OCI-LY7 (cell line): ENCODE data around the gene WNT5A. TPM values are rescaled to one million over a fixed set of nuclear protein-coding genes. Genes with fewer than 3 reads are reported as not detected.

Experiments used
- BruUV-seq: library from RNA; stranded (reverse); fragments of 400-500 nt; replicated peaks from 2 replicates; lab custom pipeline; 2021; lab: Mats Ljungman, UMichigan
- CTCF ChIA-PET: fragments of 300-600 bp; sonication (Branson Sonifier 250); formaldehyde crosslinking; loops from one replicate; lab custom pipeline; 2022; ENCODE audit warnings: antibody characterized with exemption; ENCODE audit not compliant: unreplicated experiment; lab: Charles Lee
- POLR2A ChIA-PET: fragments of 300-600 bp; sonication (Branson Sonifier 250); formaldehyde crosslinking; loops from one replicate; lab custom pipeline; 2022; ENCODE audit warnings: antibody characterized with exemption; lab: Charles Lee
- DNase-seq: peaks from one replicate; pipeline ENCODE4 v3.0.0-alpha.2; 2015; ENCODE audit warnings: low spot score
- H2AFZ ChIP-seq: fragments of 200-600 bp; sonication (generic), shearing (Covaris generic); 2 replicates; pipeline ENCODE4 v1.6.1; 2014; ENCODE audit warnings: mild to moderate bottlenecking, antibody characterized with exemption, low read length, moderate library complexity
- H3K27ac ChIP-seq: fragments of 200-600 bp; sonication (generic); 2 replicates; pipeline ENCODE4 v1.5.1; 2014; ENCODE audit warnings: mixed run types, low read depth, mild to moderate bottlenecking, moderate library complexity, low read length, inconsistent platforms; ENCODE audit not compliant: poor library complexity, severe bottlenecking
- H3K36me3 ChIP-seq: fragments of 200-600 bp; sonication (generic); 2 replicates; pipeline ENCODE4 v1.6.1; 2014; ENCODE audit warnings: mild to moderate bottlenecking, antibody characterized with exemption, low read length, moderate library complexity, mixed read lengths; ENCODE audit not compliant: insufficient read depth
- H3K4me1 ChIP-seq: fragments of 200-600 bp; sonication (generic); 2 replicates; pipeline ENCODE4 v1.5.1; 2014; ENCODE audit warnings: mild to moderate bottlenecking, low read length; ENCODE audit not compliant: insufficient read depth, poor library complexity, severe bottlenecking
- H3K4me2 ChIP-seq: fragments of 200-600 bp; sonication (generic); 2 replicates; pipeline ENCODE4 v1.6.1; 2014; ENCODE audit warnings: mild to moderate bottlenecking, low read length
- H3K4me3 ChIP-seq: fragments of 200-600 bp; sonication (generic); 2 replicates; pipeline ENCODE4 v1.5.1; 2014; ENCODE audit warnings: mild to moderate bottlenecking, low read depth, low read length; ENCODE audit not compliant: poor library complexity, severe bottlenecking
- H3K79me2 ChIP-seq: fragments of 200-600 bp; sonication (generic); 2 replicates; pipeline ENCODE4 v1.6.1; 2016; ENCODE audit warnings: low read depth, mild to moderate bottlenecking, low read length, moderate library complexity, mixed read lengths; ENCODE audit not compliant: insufficient read depth
- H3K9me2 ChIP-seq: fragments of 200-600 bp; sonication (generic); 2 replicates; pipeline ENCODE4 v1.6.1; 2016; ENCODE audit warnings: mild to moderate bottlenecking, low read length, mixed read lengths; ENCODE audit not compliant: insufficient read depth
- H3K9me3 ChIP-seq: fragments of 200-600 bp; sonication (generic); 2 replicates; pipeline ENCODE4 v1.6.1; 2014; ENCODE audit warnings: mild to moderate bottlenecking, mixed run types, low read length, mixed read lengths
- H4K20me1 ChIP-seq: fragments of 200-600 bp; sonication (generic); 2 replicates; pipeline ENCODE4 v1.6.1; 2014; ENCODE audit warnings: mild to moderate bottlenecking, antibody characterized with exemption, low read length, moderate library complexity, mixed read lengths; ENCODE audit not compliant: insufficient read depth
- EZH2phosphoT487 ChIP-seq: fragments of 200-600 bp; sonication (generic); IDR thresholded peaks from 2 replicates; pipeline ENCODE4 v1.6.1; 2018; ENCODE audit warnings: low read depth, borderline replicate concordance, mild to moderate bottlenecking, mixed run types, antibody characterized with exemption, low read length, moderate library complexity, mixed read lengths
- intact Hi-C: fragments of 100-400 bp; cut with micrococcal nuclease; formaldehyde crosslinking; loops from one replicate; pipeline ENCODE4 v1.10.0; 2022; ENCODE audit not compliant: unreplicated experiment
- total RNA-seq, 2 experiments: library from RNA; depleted of rRNA in 1 of 2; stranded (reverse); fragments of >200 nt in 1 of 2; shearing (Covaris generic) in 1 of 2; gene quantifications; 2 replicates each; pipeline ENCODE4 v1.2.3, GENCODE V29; 2014 to 2022
- TF ChIP-seq, protein P1 (sequence below): fragments of 200-600 bp; sonication (generic); conservative IDR thresholded peaks from 2 replicates; pipeline ENCODE4 v1.5.1; 2014; ENCODE audit warnings: mild to moderate bottlenecking, antibody characterized with exemption, low read length, moderate library complexity, mixed read lengths

WNT5A gene
- total RNA-seq, 2 experiments from 2014 or later, result 4.6 to 18.1 TPM

DNA sequence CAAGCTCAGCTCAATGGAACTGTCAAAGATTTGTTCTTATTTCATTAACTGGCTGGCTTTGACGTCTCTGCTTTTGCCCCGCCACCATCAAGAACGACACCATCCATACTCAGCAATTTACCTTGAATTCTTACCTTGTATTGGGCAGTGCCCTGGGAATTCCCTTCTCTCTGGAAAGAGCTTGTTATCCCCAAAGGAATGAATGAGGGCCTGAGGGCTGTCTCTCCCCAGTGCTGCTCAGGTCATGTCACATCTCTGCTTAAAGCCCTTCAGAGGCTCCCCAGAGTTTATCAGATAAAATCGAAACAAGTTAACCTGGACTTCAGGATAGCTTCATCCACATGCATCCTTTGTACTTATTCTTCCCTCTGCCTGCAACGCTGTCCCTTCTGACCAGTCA, 5.9 kb upstream of the WNT5A start:
- Histone ChIP-seq H3K27ac (no peak overlapping the region), H2AFZ (no peak overlapping the region), H3K36me3 (no peaks in the 10 kb centered on the region), H3K4me3 (no peak overlapping the region), H3K4me1 (peaks cover 13% of the 10 kb centered on the region), H4K20me1 (no peaks in the 10 kb centered on the region), H3K9me2 (no peaks in the 10 kb centered on the region), H3K4me2 (no peak overlapping the region), H3K79me2 (no peaks in the 10 kb centered on the region), H3K9me3 (no peaks in the 10 kb centered on the region)
- ChIA-PET CTCF (no interaction called here), POLR2A (interaction anchor here (1.0 kb wide), 1 partner anchor 425 kb away, joined by 3 read pairs; no protein-coding TSS in a partner anchor)
- intact Hi-C loops, result no loop called here
- DNase-seq, result no peak
- no TSS peak for BruUV-seq
- no peak for TF ChIP-seq EZH2phosphoT487
- TF ChIP-seq, protein P1, sequence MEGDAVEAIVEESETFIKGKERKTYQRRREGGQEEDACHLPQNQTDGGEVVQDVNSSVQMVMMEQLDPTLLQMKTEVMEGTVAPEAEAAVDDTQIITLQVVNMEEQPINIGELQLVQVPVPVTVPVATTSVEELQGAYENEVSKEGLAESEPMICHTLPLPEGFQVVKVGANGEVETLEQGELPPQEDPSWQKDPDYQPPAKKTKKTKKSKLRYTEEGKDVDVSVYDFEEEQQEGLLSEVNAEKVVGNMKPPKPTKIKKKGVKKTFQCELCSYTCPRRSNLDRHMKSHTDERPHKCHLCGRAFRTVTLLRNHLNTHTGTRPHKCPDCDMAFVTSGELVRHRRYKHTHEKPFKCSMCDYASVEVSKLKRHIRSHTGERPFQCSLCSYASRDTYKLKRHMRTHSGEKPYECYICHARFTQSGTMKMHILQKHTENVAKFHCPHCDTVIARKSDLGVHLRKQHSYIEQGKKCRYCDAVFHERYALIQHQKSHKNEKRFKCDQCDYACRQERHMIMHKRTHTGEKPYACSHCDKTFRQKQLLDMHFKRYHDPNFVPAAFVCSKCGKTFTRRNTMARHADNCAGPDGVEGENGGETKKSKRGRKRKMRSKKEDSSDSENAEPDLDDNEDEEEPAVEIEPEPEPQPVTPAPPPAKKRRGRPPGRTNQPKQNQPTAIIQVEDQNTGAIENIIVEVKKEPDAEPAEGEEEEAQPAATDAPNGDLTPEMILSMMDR, result no peak

GRCh38 chr3:55491296-55491816, 4.2 kb upstream of the WNT5A start:
- H3K4me3 ChIP-seq, result no peak overlapping the region
- DNase-seq, result no peak
- ChIA-PET CTCF (no interaction called here), POLR2A (interaction anchor here (1.3 kb wide), 1 partner anchor 9 kb away, joined by 3 read pairs; no protein-coding TSS in a partner anchor)
- TF ChIP-seq, protein P1, result no peak
- TF ChIP-seq EZH2phosphoT487, result no peak
- no peaks in the 10 kb centered on the region for H3K36me3 ChIP-seq
- no peak overlapping the region for H3K4me2 ChIP-seq
- no peak overlapping the region for H2AFZ ChIP-seq
- no peaks in the 10 kb centered on the region for H3K9me3 ChIP-seq
- no peaks in the 10 kb centered on the region for H3K9me2 ChIP-seq
- intact Hi-C loops, result no loop called here
- no peaks in the 10 kb centered on the region for H4K20me1 ChIP-seq
- no peaks in the 10 kb centered on the region for H3K79me2 ChIP-seq
- peaks cover 13% of the 10 kb centered on the region for H3K4me1 ChIP-seq
- H3K27ac ChIP-seq, result no peak overlapping the region
- no TSS peak for BruUV-seq

- Histone ChIP-seq H3K4me2 (no peak overlapping the region), H3K9me2 (no peaks in the 10 kb centered on the region), H3K79me2 (no peaks in the 10 kb centered on the region), H3K4me1 (peaks cover 19% of the 10 kb centered on the region), H4K20me1 (no peaks in the 10 kb centered on the region), H3K27ac (no peak overlapping the region), H3K36me3 (no peaks in the 10 kb centered on the region), H3K9me3 (no peaks in the 10 kb centered on the region), H2AFZ (no peak overlapping the region), H3K4me3 (no peak overlapping the region)
- ChIA-PET CTCF (no interaction called here), POLR2A (interaction anchor here (0.6 kb wide), 1 partner anchor 490 kb away, joined by 4 read pairs; no protein-coding TSS in a partner anchor)
- no TSS peak for BruUV-seq
- intact Hi-C loops, result no loop called here
- peak; percentile 11 for DNase-seq
- TF ChIP-seq EZH2phosphoT487, result no peak
- TF ChIP-seq, protein P1, result no peak
Observed at GRCh38 chr3:55490276-55490913, 3.3 kb upstream of the WNT5A start.
